ENCODE measurements around the gene CABP7.

Gene CABP7

GRCh38 chr22:29733362-29734201 is 13.8 kb downstream of the CABP7 start:
- H3K9ac ChIP-seq (ENCODE audit: low read length in 5 of 5), result no peak overlapping the region
- H3K4me3 ChIP-seq (ENCODE audit: low read depth in 1 of 5, low read length in 5 of 5), result no peak overlapping the region
- H3K4me1 ChIP-seq (ENCODE audit: control insufficient read depth in 5 of 5, insufficient read depth in 5 of 5, low read length in 5 of 5), result peaks cover 0 to 21% (median 8%) of the 10 kb centered on the region in 5 donors
- no peaks in the 10 kb centered on the region for H3K27me3 ChIP-seq (ENCODE audit: control insufficient read depth in 5 of 5, insufficient read depth in 4 of 5, low read length in 5 of 5)
- peaks cover 0 to 55% (median 35%) of the 10 kb centered on the region in 5 donors for H3K36me3 ChIP-seq (ENCODE audit: control insufficient read depth in 5 of 5, insufficient read depth in 5 of 5, low read length in 5 of 5)
- no peak overlapping the region for H3K27ac ChIP-seq (ENCODE audit: low read depth, low read length)
- H3K9me3 ChIP-seq (ENCODE audit: control insufficient read depth in 5 of 5, low read length in 5 of 5), result no peaks in the 10 kb centered on the region

DNA sequence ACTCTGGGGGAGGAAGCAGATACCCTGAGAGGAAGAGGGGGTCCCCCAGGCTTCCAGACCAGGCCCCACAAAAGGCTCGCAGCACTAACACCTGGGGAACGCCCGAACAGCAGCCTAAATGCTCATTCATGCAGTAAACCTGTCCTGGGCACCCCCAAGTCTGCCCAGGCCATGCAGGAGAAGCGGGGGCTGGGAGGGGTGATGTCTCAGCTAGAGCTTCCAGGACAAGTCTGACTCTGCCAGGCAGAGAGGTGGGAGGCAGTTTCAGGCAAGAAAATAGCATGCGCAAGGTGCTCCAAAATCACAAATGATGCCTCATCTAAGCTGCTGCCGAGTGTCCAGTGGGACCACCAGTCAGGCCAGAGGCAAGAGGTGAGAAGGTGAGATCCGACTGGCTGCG is 14.6 kb downstream of the CABP7 start:
- Histone ChIP-seq H3K9me3 (ENCODE audit: control insufficient read depth in 5 of 5, low read length in 5 of 5) (no peaks in the 10 kb centered on the region), H3K27me3 (ENCODE audit: control insufficient read depth in 5 of 5, insufficient read depth in 4 of 5, low read length in 5 of 5) (no peaks in the 10 kb centered on the region), H3K36me3 (ENCODE audit: control insufficient read depth in 5 of 5, insufficient read depth in 5 of 5, low read length in 5 of 5) (peaks cover 0 to 61% (median 37%) of the 10 kb centered on the region in 5 donors), H3K9ac (ENCODE audit: low read length in 5 of 5) (no peak overlapping the region), H3K4me3 (ENCODE audit: low read depth in 1 of 5, low read length in 5 of 5) (no peak overlapping the region), H3K4me1 (ENCODE audit: control insufficient read depth in 5 of 5, insufficient read depth in 5 of 5, low read length in 5 of 5) (peaks cover 0 to 22% (median 8%) of the 10 kb centered on the region in 5 donors), H3K27ac (ENCODE audit: low read depth, low read length) (no peak overlapping the region)

GRCh38 chr22:29734838-29735237 is 15.0 kb downstream of the CABP7 start:
- H3K9me3 ChIP-seq (ENCODE audit: control insufficient read depth in 5 of 5, low read length in 5 of 5), result no peaks in the 10 kb centered on the region
- peaks cover 0 to 26% (median 8%) of the 10 kb centered on the region in 5 donors for H3K4me1 ChIP-seq (ENCODE audit: control insufficient read depth in 5 of 5, insufficient read depth in 5 of 5, low read length in 5 of 5)
- H3K9ac ChIP-seq (ENCODE audit: low read length in 5 of 5), result no peak overlapping the region
- no peak overlapping the region for H3K27ac ChIP-seq (ENCODE audit: low read depth, low read length)
- no peaks in the 10 kb centered on the region for H3K27me3 ChIP-seq (ENCODE audit: control insufficient read depth in 5 of 5, insufficient read depth in 4 of 5, low read length in 5 of 5)
- peaks cover 0 to 65% (median 41%) of the 10 kb centered on the region in 5 donors for H3K36me3 ChIP-seq (ENCODE audit: control insufficient read depth in 5 of 5, insufficient read depth in 5 of 5, low read length in 5 of 5)
- no peak overlapping the region for H3K4me3 ChIP-seq (ENCODE audit: low read depth in 1 of 5, low read length in 5 of 5)

- Histone ChIP-seq H3K27ac (ENCODE audit: low read depth, low read length) (no peak overlapping the region), H3K36me3 (ENCODE audit: control insufficient read depth in 5 of 5, insufficient read depth in 5 of 5, low read length in 5 of 5) (peaks cover 0 to 70% (median 43%) of the 10 kb centered on the region in 5 donors)
Observed at GRCh38 chr22:29735416-29735815, 15.6 kb downstream of the CABP7 start.

DNA sequence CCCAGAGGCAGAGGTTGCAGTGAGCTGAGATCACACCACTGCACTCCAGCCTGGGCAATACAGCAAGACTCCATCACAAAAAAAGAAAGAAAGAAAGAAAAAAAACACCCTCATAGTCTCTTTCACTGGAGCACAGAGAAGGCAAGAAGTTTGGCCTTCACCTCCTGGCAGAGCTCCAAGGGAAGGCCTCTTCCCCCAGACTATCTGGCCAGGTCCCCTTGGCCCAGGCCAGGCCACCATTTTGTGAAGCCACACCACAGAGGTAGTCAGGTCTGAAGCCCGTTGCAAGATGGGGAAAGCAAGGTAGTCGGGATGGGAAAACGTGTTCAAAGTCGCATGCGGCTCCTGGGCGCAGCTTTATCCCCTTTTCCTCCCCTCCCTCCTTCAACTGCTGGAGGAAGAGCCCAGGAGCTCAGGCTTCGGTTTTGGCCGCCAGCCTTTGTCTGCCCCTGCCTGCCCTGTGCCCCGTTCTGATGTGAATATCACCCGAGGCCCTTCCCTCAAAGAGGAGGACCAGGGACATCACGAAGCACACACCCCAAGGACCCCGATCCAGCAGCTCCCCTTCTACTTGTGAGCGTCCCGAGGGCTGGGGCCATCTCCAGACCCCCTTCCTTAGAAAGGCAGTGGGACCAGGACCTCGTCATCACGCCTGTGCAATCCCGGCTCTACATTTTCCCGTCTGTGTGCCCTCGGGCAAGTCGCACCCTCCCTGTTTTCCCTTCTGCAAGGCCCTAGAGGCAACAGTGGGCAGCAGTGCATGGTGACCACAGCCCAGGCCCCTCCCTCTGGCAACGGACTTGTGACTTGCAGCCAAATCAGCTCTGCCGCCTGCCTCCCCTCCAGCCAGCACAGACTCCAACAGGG is 17.7 kb downstream of the CABP7 start:
- Histone ChIP-seq H3K4me1 (ENCODE audit: control insufficient read depth in 5 of 5, insufficient read depth in 5 of 5, low read length in 5 of 5) (peaks cover 0 to 28% (median 8%) of the 10 kb centered on the region in 5 donors), H3K4me3 (ENCODE audit: low read depth in 1 of 5, low read length in 5 of 5) (no peak overlapping the region), H3K27me3 (ENCODE audit: control insufficient read depth in 5 of 5, insufficient read depth in 4 of 5, low read length in 5 of 5) (no peaks in the 10 kb centered on the region), H3K9ac (ENCODE audit: low read length in 5 of 5) (no peak overlapping the region), H3K27ac (ENCODE audit: low read depth, low read length) (no peak overlapping the region), H3K36me3 (ENCODE audit: control insufficient read depth in 5 of 5, insufficient read depth in 5 of 5, low read length in 5 of 5) (peaks cover 0 to 73% (median 48%) of the 10 kb centered on the region in 5 donors), H3K9me3 (ENCODE audit: control insufficient read depth in 5 of 5, low read length in 5 of 5) (no peaks in the 10 kb centered on the region)

More at GRCh38 chr22:29735416-29735815, 15.6 kb downstream of the CABP7 start:
- H3K9ac ChIP-seq (ENCODE audit: low read length in 5 of 5), result no peak overlapping the region
- no peak overlapping the region for H3K4me3 ChIP-seq (ENCODE audit: low read depth in 1 of 5, low read length in 5 of 5)
- H3K9me3 ChIP-seq (ENCODE audit: control insufficient read depth in 5 of 5, low read length in 5 of 5), result no peaks in the 10 kb centered on the region
- H3K4me1 ChIP-seq (ENCODE audit: control insufficient read depth in 5 of 5, insufficient read depth in 5 of 5, low read length in 5 of 5), result peaks cover 0 to 28% (median 8%) of the 10 kb centered on the region in 5 donors
- no peaks in the 10 kb centered on the region for H3K27me3 ChIP-seq (ENCODE audit: control insufficient read depth in 5 of 5, insufficient read depth in 4 of 5, low read length in 5 of 5)

DNA sequence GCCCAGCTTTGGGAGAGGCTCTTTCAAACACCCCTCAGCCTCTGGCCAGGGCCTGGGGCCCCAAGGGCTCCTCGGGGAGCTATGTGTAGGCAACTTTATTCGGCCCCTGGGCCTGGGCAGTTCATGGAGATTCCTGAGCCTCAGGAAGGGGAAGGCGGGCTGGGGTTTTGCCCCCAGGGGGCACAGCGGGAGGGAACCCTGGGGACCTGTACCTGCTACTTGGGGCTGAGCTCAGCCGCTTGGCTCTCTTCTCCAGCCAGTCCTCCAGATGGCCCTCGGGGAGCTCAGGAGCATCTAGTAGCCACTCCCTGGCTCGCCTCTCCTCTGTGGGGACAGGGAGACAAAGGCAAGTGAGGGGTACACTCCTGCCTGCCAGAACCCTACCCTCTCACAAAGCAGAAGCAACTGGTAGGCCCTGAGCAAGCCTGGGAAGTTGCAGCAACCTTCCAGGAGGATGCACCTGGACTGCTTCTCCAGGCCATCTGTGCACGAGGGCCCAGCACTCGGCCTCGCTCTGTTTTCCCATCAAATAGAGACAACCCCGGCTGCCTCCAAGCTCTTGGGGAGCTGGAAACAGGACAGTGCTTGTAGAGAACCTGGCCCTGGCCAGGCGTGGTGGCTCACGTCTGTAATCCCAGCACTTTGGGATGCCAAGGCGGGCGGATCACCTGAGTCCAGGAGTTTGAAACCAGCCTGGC is 18.5 kb downstream of the CABP7 start:
- no peak overlapping the region for H3K4me3 ChIP-seq (ENCODE audit: low read depth in 1 of 5, low read length in 5 of 5)
- peaks cover 0 to 72% (median 49%) of the 10 kb centered on the region in 5 donors for H3K36me3 ChIP-seq (ENCODE audit: control insufficient read depth in 5 of 5, insufficient read depth in 5 of 5, low read length in 5 of 5)
- no peak overlapping the region for H3K27ac ChIP-seq (ENCODE audit: low read depth, low read length)
- no peak overlapping the region for H3K9ac ChIP-seq (ENCODE audit: low read length in 5 of 5)
- no peaks in the 10 kb centered on the region for H3K9me3 ChIP-seq (ENCODE audit: control insufficient read depth in 5 of 5, low read length in 5 of 5)
- peaks cover 0 to 24% (median 8%) of the 10 kb centered on the region in 5 donors for H3K4me1 ChIP-seq (ENCODE audit: control insufficient read depth in 5 of 5, insufficient read depth in 5 of 5, low read length in 5 of 5)
- no peaks in the 10 kb centered on the region for H3K27me3 ChIP-seq (ENCODE audit: control insufficient read depth in 5 of 5, insufficient read depth in 4 of 5, low read length in 5 of 5)

DNA sequence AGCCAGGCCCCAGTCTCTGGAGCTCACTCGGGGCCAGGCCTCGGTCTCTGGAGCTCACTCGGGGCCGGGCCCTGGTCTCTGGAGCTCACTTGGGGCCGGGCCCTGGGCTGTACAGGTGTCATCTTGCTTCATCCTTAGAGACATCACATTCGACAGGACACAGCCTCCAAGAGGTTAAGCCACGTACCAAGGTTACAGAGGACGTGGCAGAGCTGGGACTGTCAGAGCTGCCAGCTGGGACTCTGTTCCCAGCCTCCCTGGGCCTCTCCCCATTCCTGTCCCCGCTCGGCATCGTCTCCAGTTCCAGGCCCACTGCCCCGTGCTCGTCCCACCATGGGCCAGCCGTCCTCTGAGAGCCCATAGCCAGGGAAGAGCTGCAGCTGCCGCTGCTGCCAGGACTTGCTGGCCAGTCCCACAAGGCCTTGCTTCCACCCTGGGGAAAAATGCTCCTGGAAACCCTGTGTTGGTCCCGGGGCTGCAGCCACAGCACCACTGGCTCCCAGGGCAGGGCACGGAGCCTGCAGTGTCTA is 19.6 kb downstream of the CABP7 start:
- Histone ChIP-seq H3K9ac (ENCODE audit: low read length in 5 of 5) (no peak overlapping the region), H3K36me3 (ENCODE audit: control insufficient read depth in 5 of 5, insufficient read depth in 5 of 5, low read length in 5 of 5) (peaks cover 0 to 66% (median 47%) of the 10 kb centered on the region in 5 donors), H3K27ac (ENCODE audit: low read depth, low read length) (no peak overlapping the region), H3K4me3 (ENCODE audit: low read depth in 1 of 5, low read length in 5 of 5) (no peak overlapping the region), H3K9me3 (ENCODE audit: control insufficient read depth in 5 of 5, low read length in 5 of 5) (no peaks in the 10 kb centered on the region), H3K4me1 (ENCODE audit: control insufficient read depth in 5 of 5, insufficient read depth in 5 of 5, low read length in 5 of 5) (peaks cover 0 to 18% (median 5%) of the 10 kb centered on the region in 5 donors), H3K27me3 (ENCODE audit: control insufficient read depth in 5 of 5, insufficient read depth in 4 of 5, low read length in 5 of 5) (no peaks in the 10 kb centered on the region)

DNA sequence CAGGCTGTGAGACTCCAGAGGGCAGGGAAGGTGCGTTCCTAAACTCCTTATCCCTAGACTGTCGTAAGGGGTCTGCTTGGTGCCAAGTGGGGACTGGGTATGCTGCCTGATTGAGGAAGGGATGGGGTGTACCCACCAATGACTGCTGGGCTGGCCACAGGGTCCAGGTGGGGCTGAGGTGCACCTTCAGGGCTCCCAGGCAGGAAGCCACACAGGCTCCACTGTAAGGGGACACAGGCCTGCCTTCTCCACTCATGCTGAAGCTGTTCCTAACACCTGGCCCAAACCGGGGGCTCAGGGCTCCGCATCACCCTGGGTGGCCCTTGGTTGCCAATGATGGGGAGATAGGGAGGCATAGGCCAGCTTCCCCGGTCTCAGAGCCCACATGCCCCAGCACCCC is 20.4 kb downstream of the CABP7 start:
- Histone ChIP-seq H3K4me3 (ENCODE audit: low read depth in 1 of 5, low read length in 5 of 5) (no peak overlapping the region), H3K27ac (ENCODE audit: low read depth, low read length) (no peak overlapping the region), H3K36me3 (ENCODE audit: control insufficient read depth in 5 of 5, insufficient read depth in 5 of 5, low read length in 5 of 5) (peaks cover 0 to 68% (median 42%) of the 10 kb centered on the region in 5 donors), H3K9me3 (ENCODE audit: control insufficient read depth in 5 of 5, low read length in 5 of 5) (no peaks in the 10 kb centered on the region), H3K4me1 (ENCODE audit: control insufficient read depth in 5 of 5, insufficient read depth in 5 of 5, low read length in 5 of 5) (peaks cover 0 to 26% (median 12%) of the 10 kb centered on the region in 5 donors), H3K9ac (ENCODE audit: low read length in 5 of 5) (no peak overlapping the region), H3K27me3 (ENCODE audit: control insufficient read depth in 5 of 5, insufficient read depth in 4 of 5, low read length in 5 of 5) (no peaks in the 10 kb centered on the region)

DNA sequence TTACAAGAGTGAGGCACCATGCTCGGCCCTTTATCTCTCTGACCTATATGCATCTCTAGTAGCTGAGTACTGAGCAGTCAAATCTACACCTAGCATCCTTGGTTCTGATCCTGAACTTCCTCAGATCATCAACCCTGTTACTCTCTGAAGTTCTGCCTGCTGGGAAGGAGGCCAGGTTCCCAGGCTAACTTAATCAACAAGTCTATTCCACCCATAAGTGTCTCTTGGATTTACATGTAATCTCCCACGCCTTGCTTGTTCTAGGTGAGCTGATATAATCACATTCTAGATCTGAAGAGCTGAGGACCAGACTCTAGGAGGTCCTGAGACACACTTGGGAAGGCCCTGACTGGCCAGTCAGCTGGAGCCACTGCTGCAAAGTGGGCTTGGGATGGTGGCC is 22.1 kb downstream of the CABP7 start:
- Histone ChIP-seq H3K27ac (ENCODE audit: low read depth, low read length) (no peak overlapping the region), H3K4me3 (ENCODE audit: low read depth in 1 of 5, low read length in 5 of 5) (no peak overlapping the region), H3K9me3 (ENCODE audit: control insufficient read depth in 5 of 5, low read length in 5 of 5) (no peaks in the 10 kb centered on the region), H3K9ac (ENCODE audit: low read length in 5 of 5) (no peak overlapping the region), H3K4me1 (ENCODE audit: control insufficient read depth in 5 of 5, insufficient read depth in 5 of 5, low read length in 5 of 5) (peaks cover 0 to 28% (median 14%) of the 10 kb centered on the region in 5 donors), H3K27me3 (ENCODE audit: control insufficient read depth in 5 of 5, insufficient read depth in 4 of 5, low read length in 5 of 5) (no peaks in the 10 kb centered on the region), H3K36me3 (ENCODE audit: control insufficient read depth in 5 of 5, insufficient read depth in 5 of 5, low read length in 5 of 5) (peaks cover 0 to 75% (median 43%) of the 10 kb centered on the region in 5 donors)

Data from subcutaneous abdominal adipose tissue (tissue), 5 donors.